IMR-90 (cell line): ENCODE results near the gene SDK1. TPM values are rescaled to one million over a fixed set of nuclear protein-coding genes. Genes with fewer than 3 reads are reported as not detected.

ENCODE experiments used
- ATAC-seq: fragments of 200-7000 bp; cut with Tn5 transposase; 2 replicates; pipeline ENCODE4 v1.9.1; 2020; ENCODE audit warnings: low read depth, mild to moderate bottlenecking, moderate library complexity
- BruUV-seq: library from RNA; stranded (reverse); fragments of 400-500 nt; replicated peaks from 2 replicates; lab custom pipeline; 2021; lab: Mats Ljungman, UMichigan
- CTCF ChIA-PET: fragments of 300-600 bp; formaldehyde crosslinking; extraction: SDS; loops from one replicate; lab custom pipeline; 2021; ENCODE audit warnings: antibody characterized with exemption; lab: Yijun Ruan, JAX
- POLR2A ChIA-PET: fragments of 300-600 bp; sonication (Branson Sonifier 250); formaldehyde crosslinking; loops from one replicate; lab custom pipeline; 2022; ENCODE audit warnings: antibody characterized with exemption; ENCODE audit not compliant: unreplicated experiment; lab: Charles Lee
- DNase-seq: peaks from one replicate; pipeline ENCODE4 v3.0.0; 2013
- H2AFZ ChIP-seq: replicated peaks from 2 replicates; pipeline ENCODE3; 2013; ENCODE audit warnings: low read length, mild to moderate bottlenecking; ENCODE audit not compliant: poor library complexity
- H2AK5ac ChIP-seq: 2 replicates; pipeline ENCODE4 v1.6.1; 2013; ENCODE audit warnings: low read depth, low read length, inconsistent platforms
- H2AK9ac ChIP-seq: replicated peaks from 2 replicates; pipeline ENCODE3; 2013; ENCODE audit warnings: mild to moderate bottlenecking, low read depth, low read length, moderate library complexity; ENCODE audit not compliant: poor library complexity
- H2BK120ac ChIP-seq: 2 replicates; pipeline ENCODE4 v1.6.1; 2013; ENCODE audit warnings: low read depth, low read length, inconsistent platforms
- H2BK15ac ChIP-seq: 3 replicates; pipeline ENCODE4 v1.6.1; 2013; ENCODE audit warnings: low read depth, low read length, inconsistent platforms
- H2BK20ac ChIP-seq: 2 replicates; pipeline ENCODE4 v1.6.1; 2013; ENCODE audit warnings: low read depth, mild to moderate bottlenecking, inconsistent platforms, low read length, moderate library complexity
- H2BK5ac ChIP-seq: 2 replicates; pipeline ENCODE4 v1.6.1; 2013; ENCODE audit warnings: mild to moderate bottlenecking, low read depth, low read length, inconsistent platforms; ENCODE audit not compliant: poor library complexity, severe bottlenecking
- H3K14ac ChIP-seq: replicated peaks from 2 replicates; pipeline ENCODE4 v1.6.1; 2013; ENCODE audit warnings: low read depth, low read length, inconsistent platforms
- H3K18ac ChIP-seq: 2 replicates; pipeline ENCODE4 v1.6.1; 2013; ENCODE audit warnings: low read depth, low read length, control low read depth
- H3K23ac ChIP-seq: 2 replicates; pipeline ENCODE4 v1.6.1; 2013; ENCODE audit warnings: low read depth, low read length, inconsistent platforms
- H3K27ac ChIP-seq: 2 replicates; pipeline ENCODE4 v1.5.1; 2013; ENCODE audit warnings: mild to moderate bottlenecking, control low read depth, low read length; ENCODE audit not compliant: insufficient read depth
- H3K27me3 ChIP-seq: 2 replicates; pipeline ENCODE4 v1.6.1; 2013; ENCODE audit warnings: low read length; ENCODE audit not compliant: control insufficient read depth, insufficient read depth
- H3K36me3 ChIP-seq: 2 replicates; pipeline ENCODE4 v1.6.1; 2013; ENCODE audit warnings: low read length, mixed read lengths; ENCODE audit not compliant: control insufficient read depth, insufficient read depth
- H3K4ac ChIP-seq: 2 replicates; pipeline ENCODE4 v1.6.1; 2013; ENCODE audit warnings: low read depth, low read length, inconsistent platforms
- H3K4me1 ChIP-seq: 2 replicates; pipeline ENCODE4 v1.6.1; 2013; ENCODE audit warnings: low read length, mixed read lengths; ENCODE audit not compliant: control insufficient read depth, insufficient read depth
- H3K4me2 ChIP-seq: 2 replicates; pipeline ENCODE4 v1.6.1; 2013; ENCODE audit warnings: low read depth, mild to moderate bottlenecking, control low read depth, low read length, moderate library complexity
- H3K4me3 ChIP-seq: 2 replicates; pipeline ENCODE4 v1.5.1; 2013; ENCODE audit warnings: low read depth, mild to moderate bottlenecking, control low read depth, low read length, moderate library complexity; ENCODE audit not compliant: insufficient read depth
- H3K56ac ChIP-seq: 2 replicates; pipeline ENCODE4 v1.6.1; 2013; ENCODE audit warnings: low read length, inconsistent platforms; ENCODE audit not compliant: insufficient read depth; ENCODE audit errors: extremely low read depth
- H3K79me1 ChIP-seq, 2 experiments: 2 replicates each; pipeline ENCODE4 v1.6.1; 2013; ENCODE audit warnings: low read length in 2 of 2, inconsistent platforms in 1 of 2, low read depth in 1 of 2
- H3K9ac ChIP-seq: 2 replicates; pipeline ENCODE4 v1.6.1; 2013; ENCODE audit warnings: low read depth, low read length, control low read depth
- H3K9me1 ChIP-seq: 2 replicates; pipeline ENCODE4 v1.6.1; 2013; ENCODE audit warnings: low read length, inconsistent platforms; ENCODE audit not compliant: insufficient read depth
- H3K9me3 ChIP-seq: 2 replicates; pipeline ENCODE4 v1.6.1; 2013; ENCODE audit warnings: low read length; ENCODE audit not compliant: control insufficient read depth, insufficient read depth
- H4K20me1 ChIP-seq: 2 replicates; pipeline ENCODE4 v1.6.1; 2013; ENCODE audit warnings: low read length, inconsistent platforms; ENCODE audit not compliant: insufficient read depth
- H4K5ac ChIP-seq: 2 replicates; pipeline ENCODE4 v1.6.1; 2013; ENCODE audit warnings: mild to moderate bottlenecking, low read depth, low read length, control low read depth
- H4K8ac ChIP-seq, 2 experiments: 2 replicates each; pipeline ENCODE4 v1.6.1; 2013; ENCODE audit warnings: low read depth in 2 of 2, low read length in 2 of 2, control low read depth in 1 of 2, inconsistent platforms in 1 of 2
- H4K91ac ChIP-seq: 2 replicates; pipeline ENCODE4 v1.6.1; 2013; ENCODE audit warnings: low read depth, low read length, inconsistent platforms; ENCODE audit not compliant: insufficient read depth
- BHLHE40 ChIP-seq: fragments of 150-350 bp; IDR thresholded peaks from 2 replicates; pipeline ENCODE4 v1.6.1; 2016; ENCODE audit warnings: mild to moderate bottlenecking, low read depth, low read length
- CHD1 ChIP-seq: IDR thresholded peaks from 2 replicates; pipeline ENCODE4 v1.6.1; 2012; ENCODE audit warnings: low read depth, low read length, improper control_type of control experiment
- CTCF ChIP-seq: conservative IDR thresholded peaks from 2 replicates; pipeline ENCODE4 v1.5.1; 2012; ENCODE audit warnings: mild to moderate bottlenecking, low read depth, low read length, improper control_type of control experiment
- FOS ChIP-seq: fragments of 150-350 bp; IDR thresholded peaks from 2 replicates; pipeline ENCODE4 v1.6.1; 2016; ENCODE audit warnings: low read depth, low read length
- MAFK ChIP-seq: IDR thresholded peaks from 2 replicates; pipeline ENCODE4 v1.6.1; 2012; ENCODE audit warnings: low read depth, low read length, improper control_type of control experiment
- MAZ ChIP-seq: IDR thresholded peaks from 2 replicates; pipeline ENCODE4 v1.6.1; 2012; ENCODE audit warnings: low read depth, mild to moderate bottlenecking, low read length, improper control_type of control experiment, moderate library complexity, borderline replicate concordance
- MXI1 ChIP-seq: IDR thresholded peaks from 2 replicates; pipeline ENCODE4 v1.6.1; 2012; ENCODE audit warnings: low read depth, mild to moderate bottlenecking, low read length, moderate library complexity, borderline replicate concordance
- NFE2L2 ChIP-seq: fragments of 150-350 bp; IDR thresholded peaks from 2 replicates; pipeline ENCODE4 v1.6.1; 2016; ENCODE audit warnings: low read depth, mild to moderate bottlenecking, low read length
- POLR2A ChIP-seq: IDR thresholded peaks from 2 replicates; pipeline ENCODE4 v1.6.1; 2012; ENCODE audit warnings: mild to moderate bottlenecking, low read depth, low read length
- SMC3 ChIP-seq: fragments of 150-350 bp; IDR thresholded peaks from 2 replicates; pipeline ENCODE4 v1.6.1; 2016; ENCODE audit warnings: low read depth, mild to moderate bottlenecking, antibody characterized with exemption, low read length, moderate library complexity
- USF2 ChIP-seq: fragments of 150-350 bp; IDR thresholded peaks from 2 replicates; pipeline ENCODE4 v1.6.1; 2017; ENCODE audit warnings: mild to moderate bottlenecking, antibody characterized with exemption, low read length, low read depth
- WGBS, 2 experiments: methylation state at CpG; one replicate each; pipeline versions ENCODE4 v1.1.5 to v1.1.7; 2013; ENCODE audit warnings: missing lambda C conversion rate in 2 of 2; ENCODE audit not compliant: insufficient read length in 1 of 2; ENCODE audit errors: extremely low coverage in 2 of 2; 5-methylcytosine and 5-hydroxymethylcytosine counted together
- dilution Hi-C: fragments of 300-500 bp; cut with HindIII; formaldehyde crosslinking; loops from one replicate; pipeline ENCODE4 v1.14.3; 2018; ENCODE audit warnings: low sequenced_read_pairs; ENCODE audit not compliant: unreplicated experiment
- in situ Hi-C: fragments of 300-500 bp; cut with MboI; formaldehyde crosslinking; loops from 3 replicates; pipeline ENCODE4 v1.14.3; 2019; ENCODE audit warnings: low sequenced_read_pairs, inconsistent platforms, mixed read lengths
- intact Hi-C: fragments of 100-400 bp; cut with micrococcal nuclease; formaldehyde crosslinking; loops from 2 replicates; pipeline ENCODE4 v1.10.0; 2022
- polyA plus RNA-seq, 3 experiments: library from polyadenylated mRNA; depleted of rRNA; stranded (reverse); fragments of >200 nt; gene quantifications; 2 replicates each; pipeline ENCODE4 v1.2.3, GENCODE V29; 2012; ENCODE audit warnings: low replicate concordance in 1 of 3
- total RNA-seq: library from RNA; depleted of rRNA; stranded (reverse); fragments of >200 nt; gene quantifications from 2 replicates; pipeline ENCODE4 v1.2.3, GENCODE V29; 2012

The SDK1 gene
- total and polyA plus RNA-seq, 2 of the 4 experiments (the other 2 are of a cell fraction): 1.5 to 1.6 TPM

- H3K23ac ChIP-seq: no peak overlapping the region
- no peak overlapping the region for H3K14ac ChIP-seq
- 96% methylated on average over 10 of the region's 19 CpGs; no CpG with 5 or more reads in 1 of the 2 experiments for WGBS, 2 experiments
- no peak overlapping the region for H3K56ac ChIP-seq
- no peak overlapping the region for H2BK5ac ChIP-seq
- in situ Hi-C loops: no loop called here
- BruUV-seq: no TSS peak
- no peak overlapping the region for H3K4ac ChIP-seq
- ATAC-seq (no peak), DNase-seq (no peak)
- H4K5ac ChIP-seq: no peak overlapping the region
- intact Hi-C loops: no loop called here
- H3K79me1 ChIP-seq: no peaks in the 10 kb centered on the region
- CTCF ChIA-PET: no interaction called here
- POLR2A ChIA-PET: no interaction called here
- H3K18ac ChIP-seq: no peak overlapping the region
- no peak overlapping the region for H2AK5ac ChIP-seq
- H2BK120ac ChIP-seq: no peak overlapping the region
- H2AK9ac ChIP-seq: no peak overlapping the region
- dilution Hi-C loops: no loop called here
- no peaks in the 10 kb centered on the region for H3K27me3 ChIP-seq
- H3K4me1 ChIP-seq: no peaks in the 10 kb centered on the region
- no peak overlapping the region for H3K27ac ChIP-seq
- H4K20me1 ChIP-seq: no peaks in the 10 kb centered on the region
- no peak overlapping the region for H4K91ac ChIP-seq
- H3K36me3 ChIP-seq: no peaks in the 10 kb centered on the region
- no peak overlapping the region for H3K9ac ChIP-seq
- TF ChIP-seq MAZ: no peak
- TF ChIP-seq SMC3: no peak
- TF ChIP-seq BHLHE40: no peak
- no peak for TF ChIP-seq POLR2A
- no peak for TF ChIP-seq MXI1
- no peak for TF ChIP-seq CTCF
- no peak for TF ChIP-seq NFE2L2
- TF ChIP-seq FOS: no peak
- no peak for TF ChIP-seq CHD1
- TF ChIP-seq MAFK: no peak
- TF ChIP-seq USF2: no peak
- no peak overlapping the region for H3K4me3 ChIP-seq
- no peaks in the 10 kb centered on the region for H3K9me1 ChIP-seq
- H4K8ac ChIP-seq: no peak overlapping the region
- no peak overlapping the region for H2BK20ac ChIP-seq
- H3K9me3 ChIP-seq: no peaks in the 10 kb centered on the region; the same call in 1 of the 2 replicates
- H2BK15ac ChIP-seq: no peak overlapping the region
- H3K4me2 ChIP-seq: no peak overlapping the region
- H2AFZ ChIP-seq: no peak overlapping the region
These were observed 755.7 kb downstream of the SDK1 start for GRCh38 chr7:4056552-4057288.
